ENCODE results near the gene TXNDC15.
"Not testable (repeated sequence)": the region's sequence is repeated elsewhere in the genome, so short reads cannot be mapped to it uniquely, and the experiment has no call there.

Gene TXNDC15, protein sequence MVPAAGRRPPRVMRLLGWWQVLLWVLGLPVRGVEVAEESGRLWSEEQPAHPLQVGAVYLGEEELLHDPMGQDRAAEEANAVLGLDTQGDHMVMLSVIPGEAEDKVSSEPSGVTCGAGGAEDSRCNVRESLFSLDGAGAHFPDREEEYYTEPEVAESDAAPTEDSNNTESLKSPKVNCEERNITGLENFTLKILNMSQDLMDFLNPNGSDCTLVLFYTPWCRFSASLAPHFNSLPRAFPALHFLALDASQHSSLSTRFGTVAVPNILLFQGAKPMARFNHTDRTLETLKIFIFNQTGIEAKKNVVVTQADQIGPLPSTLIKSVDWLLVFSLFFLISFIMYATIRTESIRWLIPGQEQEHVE

DNA sequence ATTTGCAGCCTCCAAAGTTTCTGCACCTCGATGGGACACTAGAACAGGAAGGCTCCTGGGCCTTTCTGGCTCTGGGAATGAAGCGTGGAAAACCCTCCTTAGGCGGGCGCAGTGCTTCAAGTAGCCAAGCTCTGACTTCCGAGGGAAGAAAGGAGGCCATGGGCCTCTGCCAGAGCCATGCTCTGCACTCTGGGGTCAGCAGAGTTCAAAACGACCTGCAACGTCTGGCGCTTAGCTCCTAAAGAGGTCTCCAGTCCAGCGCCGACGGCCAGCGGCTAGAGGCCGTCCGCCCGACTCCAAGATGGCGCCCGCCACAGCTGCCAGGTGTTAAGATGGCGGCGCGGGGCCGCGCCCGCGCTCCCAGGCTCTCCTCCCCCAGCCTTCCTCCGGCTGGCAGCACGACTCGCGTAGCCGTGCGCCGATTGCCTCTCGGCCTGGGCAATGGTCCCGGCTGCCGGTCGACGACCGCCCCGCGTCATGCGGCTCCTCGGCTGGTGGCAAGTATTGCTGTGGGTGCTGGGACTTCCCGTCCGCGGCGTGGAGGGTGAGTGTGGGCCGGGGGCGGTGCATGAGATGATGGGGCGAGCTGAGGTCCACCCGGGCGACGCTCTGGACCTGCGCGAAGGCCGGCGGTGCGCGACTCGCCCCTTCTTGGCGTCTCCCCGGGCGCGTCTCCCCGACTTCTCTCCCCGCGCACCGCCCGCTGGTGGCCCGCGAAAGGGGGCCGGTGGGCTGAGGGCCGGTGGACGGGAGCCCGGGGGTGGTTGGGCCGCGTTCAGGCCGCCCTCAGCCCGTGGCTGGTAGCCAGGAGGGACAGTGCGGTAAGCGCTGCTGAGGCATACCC lies at the start of gene TXNDC15:
TSS of gene TXNDC15 (plus strand) at position 385 of the 844 bp plus-strand sequence. CDS start at position 442, 57 bp downstream.
- peak; percentile 91 for DNase-seq

DNA sequence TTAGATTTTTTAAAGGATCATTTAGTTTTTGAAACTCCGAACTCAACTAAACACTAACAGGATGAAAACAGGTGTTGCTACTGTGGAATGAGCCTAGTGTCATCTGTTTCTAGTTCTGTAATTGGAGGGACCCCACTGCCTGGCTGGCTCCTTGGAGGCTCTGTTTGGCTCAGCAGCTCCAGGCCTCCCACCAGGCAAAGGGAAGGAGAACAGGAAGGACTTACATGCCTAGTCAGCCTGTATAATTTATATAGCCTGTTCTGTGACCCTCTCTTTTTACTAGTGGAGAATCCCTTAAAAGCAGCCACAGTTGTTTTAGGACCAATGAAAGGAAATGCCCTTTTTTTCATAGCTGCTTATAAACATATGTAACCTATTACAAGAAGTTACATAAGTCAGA lies 49.5 kb upstream of the TXNDC15 start:
- no peak for DNase-seq

DNA sequence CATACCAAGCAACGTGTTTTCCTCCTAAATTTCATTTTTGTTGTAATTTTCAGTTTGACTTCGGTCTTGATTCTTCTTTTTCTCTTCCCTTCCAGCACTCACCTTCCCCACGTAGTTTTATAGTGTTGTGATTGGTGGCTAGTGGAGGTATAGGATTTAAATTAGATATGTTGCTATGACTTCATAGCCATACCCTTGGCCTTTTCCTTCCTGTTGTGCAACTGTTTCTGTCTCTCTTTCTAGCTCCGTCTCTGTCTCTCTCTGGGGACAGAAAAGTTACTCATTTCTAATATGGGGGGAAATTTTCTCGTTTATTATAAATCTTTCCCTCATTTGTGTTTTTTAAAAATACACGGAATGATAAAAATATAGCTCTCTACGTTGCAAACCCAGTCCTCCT lies 49.0 kb upstream of the TXNDC15 start:
- no peak for DNase-seq

DNA sequence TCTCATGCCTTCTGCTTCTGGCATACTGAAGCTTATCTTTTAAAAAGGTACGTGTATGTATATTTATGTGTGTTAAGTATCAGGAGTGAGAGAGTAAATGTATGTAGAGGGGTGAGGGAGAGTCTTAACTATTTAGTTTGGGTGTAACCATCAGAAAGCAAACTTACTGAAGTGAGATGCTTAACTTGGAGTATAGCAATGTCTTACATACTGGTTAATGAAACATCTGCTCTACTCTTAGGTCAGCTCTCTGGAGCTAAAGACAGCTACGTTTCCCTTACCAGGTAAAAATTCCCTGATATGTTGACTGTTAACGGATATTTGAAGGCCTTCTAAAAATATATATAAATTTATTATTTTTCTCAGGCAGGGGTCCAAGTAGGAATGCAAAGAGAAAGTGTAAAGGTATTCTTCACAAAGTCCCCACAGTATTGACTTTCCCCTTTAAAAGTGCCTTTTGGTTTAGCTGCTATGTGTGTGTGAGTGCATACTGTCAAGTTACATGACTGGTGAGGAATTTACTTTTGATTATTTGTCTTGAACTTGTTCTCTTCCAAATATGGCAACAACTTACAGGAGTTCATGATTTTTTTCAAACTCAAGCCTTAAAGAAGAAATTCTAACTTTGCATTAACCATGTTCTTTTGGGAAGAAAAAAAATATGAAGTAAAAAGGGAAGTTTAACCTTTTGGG lies 40.7 kb upstream of the TXNDC15 start:
- DNase-seq, result no peak

DNA sequence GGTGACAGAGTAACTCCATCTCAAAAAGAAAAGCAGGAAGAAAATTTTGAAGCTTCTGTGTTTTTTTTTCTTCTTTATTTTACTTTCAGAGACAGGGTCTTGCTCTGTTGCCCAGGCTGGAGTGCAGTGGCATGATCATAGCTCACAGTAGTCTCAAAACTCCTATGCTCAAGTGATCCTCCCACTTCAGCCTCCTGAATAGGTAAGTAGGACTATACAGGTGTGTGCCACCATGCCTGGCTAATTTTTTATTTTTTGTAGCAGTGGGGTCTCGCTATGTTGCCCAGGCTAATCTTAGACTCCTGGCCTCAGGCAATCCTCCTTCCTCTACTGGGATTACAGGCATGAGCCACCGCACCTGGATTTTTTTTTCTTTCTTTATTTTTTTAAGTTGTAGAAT lies 38.5 kb upstream of the TXNDC15 start:
- DNase-seq, result no peak

DNA sequence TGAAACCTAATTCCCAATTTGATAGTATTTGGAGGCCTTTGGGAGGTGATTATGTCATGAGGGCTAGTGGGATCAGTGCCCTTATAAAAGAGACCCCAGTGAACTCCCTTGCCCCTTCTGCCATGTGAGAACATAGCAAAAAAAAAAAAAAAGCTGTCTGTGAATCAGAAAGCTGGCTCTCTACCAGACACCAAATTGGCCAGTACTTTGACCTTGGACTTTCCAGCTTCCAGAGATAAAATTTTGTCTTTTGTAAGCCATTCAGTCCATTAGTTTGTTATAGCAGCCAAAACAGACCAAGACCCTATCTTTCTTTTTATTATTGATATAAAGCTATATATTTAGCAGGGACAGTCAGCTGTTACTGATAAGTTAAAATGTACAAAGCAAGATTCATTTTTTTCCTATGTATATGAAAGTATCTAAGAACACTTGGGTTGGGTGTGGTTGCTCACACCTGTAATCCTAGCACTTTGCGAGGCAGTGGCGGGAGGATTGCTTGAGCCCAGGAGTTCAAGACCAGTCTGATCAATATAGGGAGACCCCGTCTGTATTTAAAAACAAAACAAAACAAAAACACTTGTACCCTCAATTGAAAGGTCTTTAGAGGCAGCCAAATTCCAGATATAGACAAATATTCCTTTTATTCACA lies 36.5 kb upstream of the TXNDC15 start:
- no peak for DNase-seq

DNA sequence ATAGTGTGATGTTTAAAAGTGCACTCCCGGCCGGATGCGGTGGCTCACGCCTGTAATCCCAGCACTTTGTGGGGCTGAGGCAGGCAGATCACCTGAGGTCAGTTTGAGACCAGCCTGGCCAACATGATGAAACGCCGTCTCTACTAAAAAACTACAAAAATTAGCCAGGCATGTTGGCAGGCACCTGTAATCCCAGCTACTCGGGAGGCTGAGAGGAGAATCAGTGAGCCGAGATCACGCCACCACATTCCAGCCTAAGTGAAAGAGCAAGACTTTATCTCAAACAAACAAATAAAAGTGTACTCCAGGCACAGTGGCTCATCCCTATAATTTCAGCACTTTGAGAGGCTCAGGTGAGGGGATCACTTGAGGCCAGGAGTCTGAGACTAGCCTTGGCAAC lies 35.8 kb upstream of the TXNDC15 start:
- DNase-seq, result not testable (repeated sequence)

DNA sequence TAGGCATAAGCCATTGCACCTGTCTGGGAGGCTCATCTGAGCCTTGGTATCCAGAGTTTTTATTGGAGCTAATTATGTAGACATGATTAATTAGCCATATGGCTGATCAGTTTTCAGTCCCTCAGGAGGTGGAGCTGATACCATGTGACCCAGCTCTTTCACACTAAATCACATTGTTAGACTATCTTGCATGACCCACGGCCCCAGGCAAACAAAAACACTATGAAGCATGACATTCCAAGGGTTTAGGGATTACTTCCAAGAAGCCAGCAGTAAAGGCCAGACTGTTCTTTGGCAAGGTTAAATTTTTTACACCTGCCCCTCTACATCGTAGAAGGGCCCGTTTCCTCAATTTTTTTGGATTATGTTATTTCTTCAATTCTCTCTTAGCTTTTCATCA lies 33.4 kb upstream of the TXNDC15 start:
- DNase-seq, result no peak

DNA sequence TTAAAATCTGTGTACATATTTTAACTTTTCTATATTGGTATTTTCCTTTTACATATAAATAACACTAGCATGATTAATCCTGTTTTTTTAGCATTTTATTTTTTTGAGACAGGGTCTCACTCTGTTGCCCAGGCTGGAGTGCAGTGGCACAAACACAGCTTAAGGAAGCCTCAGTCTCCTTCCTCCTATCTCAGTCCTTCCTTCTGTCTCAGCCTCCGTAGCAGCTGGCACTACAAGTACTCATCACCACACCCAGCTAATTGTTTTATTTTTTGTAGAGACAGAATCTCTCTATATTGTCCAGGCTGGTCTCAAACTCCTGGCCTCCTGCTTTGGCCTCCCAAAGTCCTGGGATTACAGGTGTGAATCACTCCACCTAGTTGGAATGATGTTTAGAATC lies 29.9 kb upstream of the TXNDC15 start:
- DNase-seq, result no peak

DNA sequence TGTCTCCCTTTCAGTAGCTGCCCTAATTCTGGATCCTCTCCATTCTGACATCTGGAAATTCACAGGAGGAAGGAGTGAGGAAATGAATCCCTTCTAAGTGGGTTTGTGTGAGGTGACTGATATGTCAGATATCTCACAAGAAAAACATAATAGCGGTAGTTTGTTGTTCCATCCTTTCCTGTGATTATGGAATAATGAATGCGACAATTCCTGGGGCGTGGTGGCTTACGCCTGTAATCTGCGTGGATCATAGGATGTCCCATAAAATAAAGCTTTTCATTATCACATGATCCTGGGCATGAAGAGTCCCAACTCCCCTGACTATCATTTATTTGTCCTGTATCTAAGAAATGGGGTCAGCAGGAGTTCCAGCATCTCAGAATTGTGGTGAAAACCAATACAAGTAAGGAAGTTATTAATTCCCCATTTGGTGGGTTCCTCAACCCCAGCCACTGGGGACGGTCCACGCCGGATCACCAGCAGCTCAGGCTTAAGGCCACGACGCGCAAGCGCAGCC lies 28.8 kb upstream of the TXNDC15 start:
- no peak for DNase-seq

DNA sequence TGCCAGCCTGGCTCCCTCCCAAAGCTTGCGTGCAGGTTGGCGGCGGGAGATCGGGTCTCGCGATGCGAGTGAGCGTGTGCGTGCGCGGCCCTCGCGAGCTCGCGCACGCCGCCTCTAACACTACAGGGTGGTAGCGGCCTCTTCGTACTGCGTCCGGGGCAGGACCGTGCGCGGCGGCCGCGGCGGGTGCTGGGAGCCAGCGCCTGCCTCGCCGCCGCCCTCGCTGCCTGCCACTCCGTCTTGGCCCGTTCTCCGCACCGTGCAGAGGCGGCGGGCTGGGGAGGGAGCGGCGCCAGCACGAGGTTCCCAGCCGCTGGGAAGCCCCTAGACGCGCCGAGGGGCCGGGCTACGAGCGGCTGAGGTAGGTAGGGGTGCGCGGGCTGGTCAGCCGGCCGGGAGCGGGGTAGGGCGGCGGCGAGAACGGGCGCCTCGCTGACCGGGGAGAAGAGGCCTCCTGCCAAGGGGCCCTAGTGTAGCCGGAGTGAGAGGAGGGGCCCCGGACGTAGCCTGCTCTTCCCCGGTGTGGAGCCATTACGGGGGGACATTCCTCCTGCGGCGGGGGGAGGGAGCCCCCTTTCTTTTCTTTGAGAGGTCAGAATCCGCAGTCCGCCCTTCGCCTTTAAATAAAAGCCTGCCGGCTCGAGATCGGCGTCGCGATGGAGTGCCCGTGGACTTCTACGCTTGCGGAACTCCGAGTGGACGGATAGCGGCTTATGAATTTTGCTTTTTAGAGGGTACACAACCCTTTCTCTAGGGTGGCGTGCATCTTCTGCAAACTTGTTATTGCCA lies 28.1 kb upstream of the TXNDC15 start, which contains the start of gene C5orf24:
TSS of gene C5orf24 (plus strand) at position 117 of the 789 bp plus-strand sequence. CDS start 8,933 bp downstream, outside the sequence.
- DNase-seq, result peak; percentile 97

DNA sequence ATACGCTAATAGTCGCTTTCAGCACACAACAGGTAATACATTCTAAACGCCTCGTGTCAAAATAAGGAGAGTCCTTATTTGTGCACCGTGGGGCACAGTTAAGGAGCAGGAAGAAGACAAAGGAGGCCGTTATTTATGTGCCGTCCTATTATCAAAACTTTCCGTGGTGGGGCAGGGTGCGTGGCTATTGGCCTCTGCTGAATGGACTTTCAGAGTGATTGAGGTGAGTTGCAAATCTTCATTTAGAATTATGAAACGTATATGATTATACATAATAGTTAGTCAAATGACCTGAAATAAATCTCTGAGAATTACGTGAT lies 27.6 kb upstream of the TXNDC15 start:
- DNase-seq, result peak; percentile 77

DNA sequence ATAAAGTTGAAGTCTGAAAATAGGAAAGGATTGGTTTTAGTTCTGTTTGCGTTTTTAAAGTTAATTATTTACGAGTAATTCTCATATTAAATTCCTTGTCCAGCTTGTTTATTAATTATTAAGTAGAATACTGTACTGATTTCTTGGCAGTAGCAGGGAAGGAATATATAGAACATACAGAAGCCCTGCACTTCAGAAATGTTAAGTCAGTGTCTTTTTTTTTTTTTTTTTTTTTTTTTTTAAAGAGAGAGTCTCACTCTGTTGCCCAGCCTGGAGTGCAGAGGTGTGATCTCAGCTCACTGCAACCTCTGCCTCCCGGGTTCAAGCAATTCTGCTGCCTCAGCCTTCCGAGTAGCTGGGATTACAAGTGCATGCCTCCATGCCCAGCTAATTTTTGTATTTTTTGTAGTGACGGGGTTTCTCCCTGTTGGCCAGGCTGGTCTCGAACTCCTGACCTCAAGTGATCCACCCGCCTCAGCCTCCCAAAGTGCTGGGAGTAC lies 24.7 kb upstream of the TXNDC15 start:
- DNase-seq, result not testable (repeated sequence)

DNA sequence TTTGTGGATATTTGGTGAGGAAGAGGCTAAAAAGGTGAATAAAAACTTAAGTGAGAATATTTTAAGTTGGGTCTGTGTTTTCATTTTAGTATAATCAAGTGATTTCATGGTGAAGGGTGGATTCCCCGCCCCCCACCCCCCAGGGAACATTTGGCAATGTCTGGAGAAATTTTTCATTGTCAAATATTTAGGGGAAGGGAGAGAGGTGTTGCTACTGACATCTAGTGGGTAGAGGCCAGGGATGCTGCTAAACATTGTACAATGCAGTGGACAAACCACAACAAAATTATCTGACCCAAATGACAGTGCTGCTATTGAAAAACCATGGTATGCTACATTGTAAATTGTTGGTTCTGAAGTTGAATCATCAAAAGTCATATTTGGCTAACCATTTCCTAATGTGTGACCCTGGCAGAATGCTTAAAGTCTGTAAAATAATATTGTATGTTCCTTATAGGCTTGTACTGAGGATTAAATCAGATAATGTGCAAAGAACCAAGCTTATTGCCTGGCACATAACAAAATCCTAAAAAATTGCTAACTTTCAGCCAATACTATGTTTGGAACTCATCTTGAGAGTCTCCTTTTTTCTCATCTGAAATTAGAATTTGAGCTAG lies 22.8 kb upstream of the TXNDC15 start:
- DNase-seq, result peak; percentile 74

DNA sequence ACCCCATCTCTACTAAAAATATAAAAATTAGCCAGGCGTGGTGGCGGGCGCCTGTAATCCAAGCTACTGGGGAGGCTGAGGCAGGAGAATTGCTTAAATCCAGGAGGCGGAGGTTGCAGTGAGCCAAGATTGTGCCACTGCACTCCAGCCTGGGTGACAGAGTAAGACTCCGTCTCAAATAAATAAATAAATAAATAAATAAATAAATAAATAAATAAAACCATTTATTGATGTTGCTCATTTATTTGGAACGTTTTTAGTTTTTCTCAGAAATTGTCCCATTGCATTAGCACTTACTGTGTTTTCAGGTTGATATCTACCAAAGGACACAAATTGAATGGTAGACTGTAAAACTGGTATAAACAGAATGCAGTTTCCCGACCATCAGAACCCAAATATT lies 17.7 kb upstream of the TXNDC15 start:
- DNase-seq, result not testable (repeated sequence)

DNA sequence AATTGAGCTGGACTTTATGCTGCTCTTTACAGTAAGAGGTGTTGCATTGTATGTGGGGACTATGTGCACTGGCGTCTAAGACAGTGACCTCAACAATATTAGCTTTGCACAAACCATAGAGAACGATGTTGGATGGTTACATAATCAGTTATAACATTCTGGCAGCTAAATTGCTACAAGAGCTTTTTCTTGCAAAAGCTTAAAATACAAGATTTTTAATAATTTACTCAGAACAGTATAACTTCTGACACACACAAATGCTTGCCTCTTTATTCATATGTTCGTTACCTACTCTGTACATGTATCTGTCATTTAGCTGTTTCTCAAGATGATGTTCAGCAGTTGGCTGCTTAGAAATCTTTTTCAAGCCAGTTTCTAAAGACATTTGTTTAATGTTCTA lies 16.8 kb upstream of the TXNDC15 start:
- no peak for DNase-seq

DNA sequence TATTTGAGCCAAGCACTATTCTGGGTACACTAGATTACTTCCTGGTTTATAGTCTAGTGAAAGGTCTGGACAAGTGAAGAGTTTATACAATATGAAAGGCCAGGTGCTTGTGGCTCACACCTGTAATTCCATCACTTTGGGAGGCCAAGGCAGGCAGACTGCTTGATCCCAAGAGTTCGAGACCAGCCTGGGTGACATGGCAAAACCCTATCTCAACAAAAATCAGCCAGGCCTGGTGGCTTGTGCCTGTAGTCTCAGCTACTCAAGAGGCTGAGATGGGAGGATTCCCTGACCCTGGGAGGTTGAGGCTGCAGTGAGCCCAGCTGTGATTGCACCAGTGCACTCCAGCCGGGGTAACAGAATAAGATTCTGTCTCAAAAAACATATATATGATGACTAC lies 9.5 kb upstream of the TXNDC15 start:
- no peak for DNase-seq

DNA sequence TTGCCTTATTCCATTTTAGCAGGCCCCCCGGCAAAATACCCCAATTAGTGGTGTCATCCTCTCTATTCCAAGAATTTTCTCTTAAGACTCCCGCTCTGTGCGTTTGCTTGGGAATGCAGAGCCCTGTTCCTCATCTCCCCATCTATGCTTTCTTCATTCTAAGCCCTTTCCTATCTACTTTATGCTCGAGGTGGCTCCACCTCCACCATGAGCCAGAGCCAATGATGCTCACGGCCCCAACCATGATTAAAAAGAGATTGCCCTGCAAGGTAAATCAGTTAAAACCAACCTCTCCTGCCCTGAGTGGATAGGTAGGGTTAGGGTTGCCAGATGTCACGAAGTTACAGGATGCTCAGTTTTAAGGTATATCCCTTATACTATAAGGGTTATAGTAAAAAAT lies 677 bp upstream of the TXNDC15 start:
- peak; percentile 47 for DNase-seq

DNA sequence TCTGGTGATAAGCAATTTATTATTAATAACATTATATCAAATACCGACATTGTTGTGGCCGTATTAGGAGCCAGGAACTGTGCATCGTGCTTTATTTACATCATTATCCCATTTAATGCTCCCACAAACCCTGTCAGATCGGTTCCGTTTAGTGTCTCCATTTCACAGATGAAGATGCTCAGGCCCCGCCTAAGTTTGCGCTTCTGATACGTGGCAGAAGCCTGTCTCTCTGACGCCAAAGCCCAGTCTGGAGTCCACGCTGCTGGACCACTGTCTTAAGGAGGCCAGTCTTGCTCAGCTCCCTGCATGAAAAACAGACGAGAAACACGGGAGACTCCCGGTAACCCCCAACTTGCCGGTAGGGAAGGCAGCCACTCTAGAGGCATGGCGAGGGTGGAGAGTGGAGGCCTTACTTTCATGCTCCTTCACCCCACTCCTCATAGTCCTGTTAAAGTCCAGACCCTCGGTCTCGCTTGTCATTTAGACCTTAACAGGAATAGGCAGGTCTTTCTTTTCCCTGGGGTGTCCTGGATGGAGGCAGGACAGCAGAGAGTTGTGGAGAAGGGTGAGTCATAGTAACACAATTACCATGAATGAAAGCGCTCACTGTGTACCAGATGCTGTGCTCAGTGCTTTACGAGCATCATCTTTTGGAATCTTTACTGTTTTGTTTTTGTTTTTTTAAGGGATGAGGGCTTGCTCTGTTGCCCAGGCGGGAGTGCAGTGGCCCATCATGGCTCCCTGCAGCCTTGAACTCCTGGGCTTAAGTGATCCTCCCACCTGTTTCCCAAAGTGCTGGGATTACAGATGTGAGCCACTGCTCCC lies 872 bp downstream of the TXNDC15 start:
- peak; percentile 73 for DNase-seq

DNA sequence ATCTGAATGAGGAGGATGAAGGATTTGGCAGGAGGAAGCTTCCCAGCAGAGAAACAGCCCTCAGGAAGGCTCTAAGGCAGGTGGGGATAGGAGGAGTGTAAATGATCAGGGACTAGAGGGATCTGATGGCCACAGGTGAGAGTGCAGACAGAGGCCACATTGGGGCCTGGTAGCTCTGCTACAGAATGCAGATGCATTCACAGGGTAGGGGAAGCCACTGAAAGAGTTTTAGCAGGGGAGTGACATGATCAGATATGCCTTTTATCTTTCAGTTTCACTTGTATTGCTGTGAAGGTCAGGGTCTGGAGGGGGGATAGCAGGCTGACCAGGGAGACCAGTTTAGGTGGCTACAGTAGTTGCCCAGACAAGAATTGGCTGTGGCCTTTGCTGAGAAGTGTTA lies 3.0 kb downstream of the TXNDC15 start:
- peak; percentile 79 for DNase-seq

All from OCI-M1 (cell line).